NCI-H2081 (cell line): ENCODE measurements around the gene PAM.

ENCODE experiments used
- DNase-seq, 2 experiments: peaks; one replicate each; lab custom pipeline; 2025; lab: John Stamatoyannopoulos, UW

The PAM gene

DNA sequence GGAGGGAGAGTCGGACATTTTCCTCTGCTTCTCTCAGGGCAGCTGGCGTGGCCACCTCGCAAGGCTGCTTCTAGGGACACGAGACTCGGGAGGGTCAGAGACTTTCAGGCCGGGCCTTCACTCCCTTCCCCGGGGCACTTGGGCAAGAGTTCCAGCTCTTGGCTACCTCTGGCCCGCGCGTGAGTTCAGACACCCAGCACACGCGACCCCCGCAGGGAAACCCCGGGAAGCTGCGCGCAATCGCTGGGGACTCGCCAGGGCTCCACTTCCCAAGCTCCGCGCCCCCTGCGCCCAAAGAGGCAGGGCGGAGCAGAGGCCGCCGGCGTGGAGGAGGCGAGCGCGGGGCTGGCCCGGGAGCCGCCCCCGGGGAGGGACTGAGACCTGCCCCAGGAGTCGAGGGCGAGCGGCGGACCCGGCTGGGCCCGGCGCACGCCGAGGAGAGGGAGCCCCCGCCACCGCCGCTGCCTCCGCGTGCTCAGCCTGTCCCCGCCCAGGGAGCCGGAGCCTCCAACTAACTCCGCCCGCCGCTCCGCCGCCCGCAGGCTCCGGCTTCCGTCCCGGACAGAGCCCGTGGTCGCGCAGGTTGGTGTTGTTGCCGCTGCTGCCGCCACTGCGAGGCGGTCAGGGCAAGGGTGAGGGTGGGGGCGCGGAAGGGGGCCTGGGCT, at the start of gene PAM:
TSS of gene PAM (plus strand) at position 539 of the 665 bp plus-strand sequence. CDS start 110,891 bp downstream, outside the sequence.
- peak; percentile 41 to 66 for DNase-seq

DNA sequence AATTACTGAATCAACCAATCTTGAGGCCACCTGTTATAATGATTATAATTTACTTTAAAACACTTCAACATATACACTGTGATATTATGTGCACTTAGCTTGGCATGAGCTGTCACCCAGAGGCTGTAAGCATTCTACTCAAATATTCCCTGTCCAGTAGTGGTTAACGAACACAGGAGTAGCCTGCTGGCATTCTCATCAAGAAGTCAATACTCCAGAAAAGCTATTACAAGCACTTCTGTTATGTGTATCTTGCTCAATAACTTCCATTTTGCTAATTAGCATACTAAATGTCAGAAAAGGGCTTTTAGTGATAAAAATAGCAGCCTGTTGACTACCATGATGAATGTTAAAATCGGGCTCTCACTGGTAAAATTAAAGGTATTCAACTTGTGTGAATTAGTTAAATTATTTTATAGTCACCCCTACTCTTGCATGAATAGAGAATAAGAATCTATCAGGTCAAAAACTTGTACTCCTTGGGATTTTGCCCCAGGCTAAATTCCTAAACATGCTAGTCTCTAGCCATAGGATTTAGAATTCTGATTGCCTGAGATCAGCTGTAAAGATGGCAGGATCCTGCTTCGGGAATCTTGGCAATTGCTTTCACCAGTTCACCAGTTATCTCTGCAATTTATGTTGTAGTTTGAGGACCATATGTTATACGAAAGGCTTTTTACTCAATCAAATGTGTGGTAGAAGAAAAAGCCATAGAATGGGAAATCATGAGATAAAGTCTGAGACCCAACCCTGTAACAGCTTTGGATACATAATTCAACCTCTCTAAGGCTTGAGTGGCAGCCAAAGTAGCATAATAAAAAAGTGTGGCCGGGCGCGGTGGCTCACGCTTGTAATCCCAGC, 43.4 kb upstream of the PAM start:
- no peak for DNase-seq

DNA sequence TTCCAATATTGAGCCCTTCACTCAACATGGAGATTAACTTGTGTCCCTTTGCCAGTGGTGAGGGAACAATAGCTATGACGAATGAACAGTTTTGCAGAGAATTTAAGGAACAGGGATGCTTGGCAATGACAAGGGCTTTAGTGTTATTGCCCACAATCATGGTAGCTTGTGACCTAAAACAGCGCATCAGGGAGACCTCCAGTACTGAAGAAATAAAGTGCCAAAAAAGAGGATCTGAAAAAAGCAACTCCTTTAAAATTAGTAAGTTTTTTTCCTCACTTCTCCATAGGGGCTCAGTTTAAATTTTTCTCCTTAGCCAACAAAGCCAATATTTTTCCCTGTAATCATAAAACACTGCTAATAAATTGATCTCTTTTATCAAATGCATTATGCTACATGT, 41.8 kb upstream of the PAM start:
- DNase-seq = no peak

DNA sequence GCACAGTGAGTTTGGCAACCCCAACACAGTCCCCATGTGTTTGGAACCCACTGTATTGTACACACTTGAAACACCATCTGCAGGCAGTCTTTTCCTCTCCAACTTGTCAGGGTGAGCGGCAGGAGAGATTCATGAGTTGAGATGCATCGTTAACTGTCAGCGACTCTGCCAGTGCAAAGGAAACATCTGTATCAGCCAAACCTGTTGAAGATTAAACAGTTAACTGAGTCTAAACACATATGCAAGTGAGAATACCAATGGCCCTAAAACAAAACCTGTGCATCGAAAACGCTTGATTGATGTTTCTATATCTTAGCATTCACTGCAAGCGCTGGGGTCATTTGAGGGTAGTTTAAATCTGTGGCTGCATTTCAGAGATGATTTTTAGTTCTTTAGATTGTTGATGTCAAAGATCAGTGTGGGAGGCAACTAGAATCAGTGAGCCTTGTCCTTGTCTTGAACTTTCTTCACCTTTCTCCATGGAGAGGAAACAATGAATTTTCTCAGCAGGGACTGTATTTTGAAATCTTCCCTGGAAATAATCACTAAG, 41.3 kb upstream of the PAM start:
- DNase-seq = no peak

DNA sequence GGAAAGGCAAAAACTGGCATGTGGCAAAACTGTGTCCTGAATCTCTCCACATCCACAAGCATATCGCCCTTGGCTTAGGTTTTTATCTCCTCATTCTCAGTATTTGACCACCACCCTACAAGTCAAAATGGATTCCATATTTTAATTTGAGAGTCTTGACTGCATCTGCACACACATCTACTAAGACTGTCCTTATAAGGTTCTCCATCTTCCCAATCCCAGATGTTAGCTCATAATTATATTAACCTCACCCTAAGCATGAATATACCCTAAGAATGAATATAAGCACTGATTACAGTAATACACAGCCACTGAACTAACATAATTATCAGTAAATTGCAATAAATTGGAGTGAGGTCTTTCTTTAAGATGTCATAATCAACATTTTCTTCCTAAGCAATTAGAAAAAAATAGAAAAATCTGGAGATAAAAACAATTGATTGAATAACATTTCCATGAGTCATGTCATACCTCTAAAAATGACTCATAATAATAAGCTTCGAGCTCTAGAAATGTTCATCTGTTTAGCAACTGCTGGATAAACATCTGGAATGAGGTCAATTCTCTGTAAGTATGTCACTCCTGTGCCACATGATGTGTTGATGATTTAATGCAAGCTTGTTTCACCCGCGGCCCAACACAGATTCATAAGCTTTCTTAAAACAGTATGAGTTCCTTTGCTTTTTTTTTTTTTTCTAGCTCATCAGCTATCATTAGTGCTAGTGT, 39.9 kb upstream of the PAM start:
- no peak for DNase-seq

DNA sequence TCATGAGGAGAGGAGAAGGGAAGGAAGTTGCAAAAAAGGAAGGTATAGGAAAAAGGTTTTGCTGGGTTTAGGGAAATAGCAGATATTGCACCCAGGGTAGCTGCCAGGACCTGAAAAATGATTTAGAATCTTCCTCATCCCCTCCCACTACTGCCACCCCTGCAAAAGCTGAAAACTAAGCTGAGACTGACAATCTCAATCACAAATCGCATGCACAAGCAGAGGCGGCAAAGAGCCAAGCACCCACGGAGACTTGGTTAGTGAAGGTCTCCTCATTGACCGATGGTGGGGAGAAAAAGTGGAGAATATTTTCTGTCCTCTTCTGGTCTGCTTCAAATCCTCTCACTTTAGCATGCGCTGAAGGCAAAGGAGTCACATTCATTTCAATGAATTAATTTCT, 39.1 kb upstream of the PAM start:
- no peak for DNase-seq

DNA sequence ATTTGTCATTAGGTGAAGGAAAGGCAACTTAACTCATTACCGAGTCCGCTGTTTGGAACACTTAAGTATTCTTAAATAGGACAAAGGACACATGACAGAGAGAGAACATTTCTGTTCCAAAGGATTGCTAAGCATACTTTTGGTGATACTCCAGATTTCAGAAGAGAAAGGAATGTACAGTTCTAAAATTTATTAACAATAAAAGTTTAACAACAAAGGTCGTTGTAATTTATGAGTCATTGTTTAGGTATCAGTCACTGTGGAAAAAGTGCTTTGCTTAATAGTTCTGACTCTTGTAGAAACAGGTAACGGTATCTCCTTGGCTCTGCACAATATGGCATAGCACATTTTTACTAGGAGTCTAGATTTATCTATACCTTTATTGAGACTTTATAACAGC, 36.3 kb upstream of the PAM start:
- no peak for DNase-seq

DNA sequence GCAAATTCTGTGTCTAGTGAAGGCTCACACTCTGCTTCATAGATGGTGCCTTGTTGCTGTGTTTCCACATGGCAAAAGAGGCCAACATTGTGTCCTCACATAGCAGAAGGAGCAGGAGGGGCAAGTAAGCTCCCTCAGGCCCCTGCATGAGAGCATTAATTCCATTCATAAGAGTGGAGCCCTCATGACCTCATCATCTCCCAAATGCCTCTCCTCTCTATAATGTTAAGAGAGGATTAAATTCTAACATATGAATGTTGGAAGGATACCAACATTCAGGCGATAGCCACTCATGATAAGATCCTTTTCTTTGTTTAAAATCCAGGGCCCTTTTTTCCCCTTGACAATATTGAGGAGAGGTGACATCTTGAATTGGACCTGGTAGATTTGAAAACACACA, 35.2 kb upstream of the PAM start:
- DNase-seq = no peak

DNA sequence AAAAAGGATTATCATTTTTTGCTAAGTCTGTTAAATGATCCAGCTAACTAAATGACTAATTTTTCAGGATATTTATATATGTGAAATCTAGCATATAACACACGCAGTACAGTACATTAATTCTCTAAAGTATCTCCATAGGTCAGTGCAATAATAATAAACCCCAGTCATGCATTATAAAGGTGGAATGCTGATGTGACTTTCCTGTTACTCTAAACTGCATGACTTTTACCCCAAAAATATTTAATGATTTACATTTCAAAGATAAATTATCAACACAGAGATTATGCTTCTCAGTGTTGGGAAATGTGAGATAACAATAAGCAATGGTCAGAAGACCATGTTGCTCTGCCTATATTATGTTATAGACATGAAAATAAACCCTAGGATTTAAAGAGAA, 34.1 kb upstream of the PAM start:
- no peak for DNase-seq

DNA sequence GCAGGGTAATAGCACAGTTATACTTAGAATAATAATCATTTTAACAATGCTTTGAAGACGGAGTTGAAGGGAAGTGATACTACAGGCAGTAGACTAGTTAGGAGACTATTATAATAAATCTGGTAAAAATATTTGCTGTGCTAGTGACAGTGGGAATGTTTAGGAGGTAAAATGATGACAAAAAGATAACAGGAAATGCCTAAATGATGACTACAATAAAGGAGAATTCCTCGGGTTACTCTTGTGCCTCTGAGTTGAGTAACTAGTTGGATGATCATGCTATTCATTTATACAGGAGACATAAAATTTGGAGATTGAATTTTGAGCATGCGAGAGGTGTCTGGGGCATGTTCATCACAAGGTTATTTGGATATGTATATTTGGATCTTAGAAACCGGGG, 32.2 kb upstream of the PAM start:
- no peak for DNase-seq

DNA sequence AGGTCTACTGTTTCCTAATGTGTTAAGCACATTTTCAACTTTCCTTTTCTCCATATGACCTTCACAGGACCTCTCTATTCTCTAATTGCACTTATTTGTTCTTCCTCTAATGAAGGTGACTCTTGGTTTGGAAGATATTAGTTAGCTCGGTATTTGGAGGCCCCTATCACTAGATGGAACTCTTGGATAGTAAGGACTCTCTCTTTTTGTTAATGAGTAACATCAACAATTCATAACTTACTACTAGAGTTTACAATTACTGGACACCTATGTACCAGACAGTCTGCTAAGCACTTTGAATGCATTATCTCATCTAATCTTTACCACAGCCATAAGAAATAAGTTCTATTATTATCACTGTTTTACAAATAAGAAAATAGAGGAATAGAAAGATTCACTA, 23.4 kb upstream of the PAM start:
- no peak for DNase-seq

DNA sequence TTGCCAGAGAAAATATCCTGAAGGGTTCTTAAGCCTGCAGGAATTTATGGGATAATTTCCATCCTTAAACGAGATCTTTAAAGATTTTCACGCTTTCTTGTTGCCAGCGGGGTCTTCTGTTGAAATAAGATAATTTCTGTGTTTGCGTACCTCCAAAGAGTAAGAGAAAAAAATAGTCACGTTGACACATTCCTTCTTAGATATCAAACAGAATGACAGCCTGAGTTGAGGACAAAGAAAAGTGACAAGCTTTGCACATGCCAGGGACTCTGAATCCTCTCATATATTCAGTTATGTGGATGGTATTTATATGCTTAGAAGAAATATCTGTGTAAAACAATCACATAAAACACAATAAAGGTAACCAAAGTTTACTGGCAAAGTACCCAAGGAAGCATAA, 21.6 kb upstream of the PAM start:
- no peak for DNase-seq

DNA sequence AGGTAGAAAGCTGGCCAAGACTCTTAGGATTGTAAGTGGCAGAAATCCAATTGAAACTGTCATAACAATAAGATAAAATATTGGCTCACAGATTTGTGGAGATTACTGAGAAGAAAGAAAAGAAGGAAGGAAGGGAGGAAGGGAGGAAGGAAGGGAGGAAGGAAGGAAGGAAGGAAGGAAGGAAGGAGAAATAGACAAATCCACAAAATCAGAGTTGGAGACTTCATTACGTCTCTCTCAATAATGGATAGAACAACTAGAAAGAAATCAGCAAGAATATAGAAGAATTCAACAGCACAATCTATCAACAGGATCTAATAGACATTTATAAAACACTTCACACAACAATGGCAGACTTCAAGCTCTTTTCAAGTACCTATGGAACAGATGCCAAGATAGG, 17.9 kb upstream of the PAM start:
- DNase-seq = no peak

DNA sequence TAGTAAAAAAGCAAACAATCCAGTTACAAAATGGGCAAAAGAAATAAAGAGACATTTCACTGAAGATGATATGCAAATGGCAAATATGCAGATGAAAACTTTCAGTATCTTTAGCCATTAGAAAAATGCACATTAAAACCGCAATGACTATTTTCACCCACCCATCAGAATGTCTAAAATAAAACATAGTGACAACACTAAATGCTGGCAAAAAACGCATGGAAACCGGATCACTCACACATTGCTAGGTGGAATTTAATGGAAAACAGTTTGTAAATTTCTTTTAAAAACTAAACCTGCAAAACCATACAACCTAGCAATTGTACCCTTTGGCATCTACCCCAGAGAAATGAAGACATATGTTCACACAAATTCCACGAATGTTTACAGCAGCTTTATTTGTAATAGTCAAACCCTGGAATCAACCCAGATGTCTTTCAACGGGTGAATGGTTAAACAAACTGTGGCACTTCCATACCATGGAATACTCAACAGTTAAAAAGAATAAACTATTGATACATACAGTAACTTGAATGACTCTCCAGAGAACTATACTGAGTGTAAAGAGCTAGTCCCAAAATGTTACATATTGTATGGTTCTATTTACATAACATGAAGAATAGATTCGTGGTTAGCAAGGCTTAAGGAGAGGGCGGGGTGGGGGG, 17.2 kb upstream of the PAM start:
- no peak for DNase-seq

DNA sequence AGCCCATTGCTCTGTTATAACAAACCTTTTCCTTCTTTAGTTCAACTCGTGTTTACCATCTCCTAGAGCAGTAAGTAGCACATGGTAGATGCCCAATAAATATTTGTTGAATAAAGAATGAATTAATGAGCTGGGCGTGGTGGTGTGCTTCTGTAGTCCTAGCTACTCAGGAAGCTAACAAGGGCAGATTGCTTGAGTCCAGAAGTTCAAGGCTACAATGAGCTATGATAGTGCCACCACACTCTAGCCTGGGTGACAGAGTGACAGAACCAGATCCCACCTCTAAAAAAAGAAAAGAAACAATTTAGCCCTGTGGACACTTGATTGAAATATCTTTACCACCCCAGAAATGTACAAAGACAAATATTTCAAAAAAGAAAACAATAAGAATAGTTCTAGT, 14.6 kb upstream of the PAM start:
- no peak for DNase-seq

DNA sequence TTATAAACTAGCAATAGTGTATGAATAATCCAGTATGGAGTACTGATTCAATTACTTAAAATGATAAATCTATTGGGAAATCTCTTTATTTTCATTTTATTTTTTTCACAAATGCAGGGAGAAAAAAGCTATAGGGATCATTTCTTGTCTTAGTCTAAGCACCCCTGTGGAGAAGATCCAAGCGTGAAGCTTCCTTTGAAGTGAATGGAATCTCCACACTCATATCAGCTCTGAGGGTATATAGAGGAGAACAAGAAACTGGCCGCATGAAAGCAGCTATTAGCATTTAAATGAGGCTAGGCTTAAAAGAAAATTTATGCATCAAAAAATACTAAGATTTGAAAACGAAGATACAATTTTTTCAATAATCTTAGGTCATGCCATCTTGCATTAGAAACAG, 12.9 kb upstream of the PAM start:
- DNase-seq = no peak

DNA sequence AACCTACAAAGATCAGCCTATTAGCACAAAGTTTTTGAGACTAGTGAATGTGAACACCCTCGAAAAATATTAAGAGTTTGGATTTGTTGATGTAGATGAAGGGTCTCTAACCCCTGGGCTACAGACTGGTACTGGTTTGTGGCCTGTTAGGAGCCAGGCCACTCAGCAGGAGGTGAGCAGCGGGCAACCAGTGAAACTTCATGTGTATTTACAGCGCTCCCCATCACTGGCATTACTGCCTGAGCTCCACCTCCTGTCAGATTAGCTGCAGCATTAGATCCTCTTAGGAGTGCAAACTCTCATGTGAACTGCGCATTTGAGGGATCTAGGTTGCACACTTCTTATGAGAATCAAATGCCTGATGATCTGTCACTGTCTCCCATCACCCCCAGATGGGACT, 11.2 kb upstream of the PAM start:
- DNase-seq = no peak

DNA sequence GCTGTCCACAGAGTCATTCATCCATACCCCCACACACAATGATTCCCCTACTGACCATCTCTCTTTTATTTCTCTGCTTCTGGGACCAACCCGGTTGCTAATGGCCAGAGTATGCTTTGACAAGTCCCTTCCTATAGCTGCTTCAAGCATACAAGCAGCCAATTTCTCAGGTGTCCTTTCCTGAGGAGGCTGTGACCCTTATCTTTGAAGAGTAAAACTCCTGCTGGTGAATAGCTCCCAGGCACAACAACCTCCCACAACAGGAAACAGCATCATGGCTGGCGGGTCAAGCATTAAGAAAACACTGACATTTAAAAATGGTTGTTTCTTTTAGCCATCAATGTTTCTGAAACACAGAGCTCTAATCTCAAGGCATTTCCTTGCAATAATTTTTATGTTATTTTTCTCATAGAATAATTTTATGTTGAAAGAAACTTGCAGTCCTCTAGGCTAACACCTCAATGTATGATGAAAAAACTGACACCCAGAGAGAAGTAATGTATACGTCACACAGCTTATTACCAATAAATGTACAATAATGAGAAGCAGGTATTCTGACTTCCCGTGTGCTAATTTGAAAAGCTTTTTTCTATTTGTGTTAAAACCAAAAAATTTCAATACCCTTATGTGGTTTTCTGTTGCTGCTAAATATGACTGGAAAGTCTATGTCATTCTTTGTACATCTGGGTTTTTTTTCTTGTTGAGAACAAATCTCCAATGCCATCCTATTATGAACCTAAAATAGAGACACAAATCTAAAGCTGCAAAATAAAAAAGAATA, 7.5 kb upstream of the PAM start:
- DNase-seq = no peak

DNA sequence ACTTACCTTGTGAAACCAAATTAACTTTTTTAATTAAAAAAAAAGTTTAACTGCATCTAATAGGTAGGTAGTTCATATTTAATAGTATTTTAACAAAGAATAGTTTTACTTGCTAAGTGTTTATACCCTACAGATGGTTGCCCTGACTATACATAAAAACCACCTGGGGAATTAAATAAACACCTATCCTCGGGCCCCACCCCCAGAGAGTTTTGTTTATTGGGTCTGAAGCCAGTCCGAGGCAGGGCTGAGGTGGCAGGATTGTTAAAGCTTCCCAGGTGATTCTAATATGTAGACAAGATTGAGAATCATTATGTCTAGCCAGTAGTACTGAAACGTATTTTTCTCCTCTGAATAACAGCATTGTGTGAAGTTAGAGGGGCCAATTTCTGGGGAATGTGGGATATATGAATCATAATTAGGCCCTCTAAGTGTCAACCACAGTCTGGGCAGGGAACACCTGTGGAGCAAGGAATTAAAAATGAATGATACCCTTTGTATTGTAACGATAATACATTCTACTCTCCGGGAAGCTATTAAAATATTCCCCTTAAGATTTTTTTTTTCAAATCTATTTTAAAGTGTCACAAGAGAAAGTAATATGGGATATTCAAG, 5.6 kb upstream of the PAM start:
- peak in 1 of 2 experiments; percentile 12 for DNase-seq

DNA sequence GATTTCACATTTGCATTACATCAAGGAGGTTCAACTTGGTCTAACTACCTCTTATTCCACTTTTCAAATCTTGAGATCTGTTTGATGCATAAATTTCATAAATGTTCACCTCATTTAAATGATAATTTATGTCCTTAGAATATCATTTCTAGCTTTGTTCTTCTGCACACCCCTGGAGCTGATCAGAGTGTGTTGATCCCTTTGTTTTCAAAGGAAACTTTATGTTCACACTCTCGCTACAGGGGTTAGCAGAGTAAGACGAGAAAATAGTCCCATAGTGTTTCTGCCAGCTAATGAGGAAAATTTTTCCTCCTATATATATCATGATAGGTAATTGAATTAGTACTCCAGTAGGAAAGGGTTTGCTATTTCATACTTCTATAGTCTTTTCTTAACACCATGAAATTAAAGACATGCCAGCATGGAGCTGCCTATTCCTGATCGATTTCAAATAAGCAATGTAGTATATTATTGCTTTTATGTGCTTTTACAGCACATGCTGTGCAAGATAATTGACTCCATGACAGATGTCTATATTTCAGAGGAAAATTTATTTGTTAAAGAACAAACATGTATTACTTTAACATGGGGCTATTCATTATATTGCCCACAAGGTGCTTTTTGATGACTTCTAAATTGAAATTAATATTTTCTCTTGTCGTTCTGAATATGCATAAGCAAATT, 4.8 kb upstream of the PAM start:
- DNase-seq = no peak
